IMR-90 (cell line): ENCODE data around the gene NCR1.
"Not testable (repeated sequence)": the region's sequence is repeated elsewhere in the genome, so short reads cannot be mapped to it uniquely, and the experiment has no call there.

Experiments used
- BHLHE40 ChIP-seq: fragments of 150-350 bp; IDR thresholded peaks from 2 replicates; pipeline ENCODE4 v1.6.1; 2016; ENCODE audit warnings: mild to moderate bottlenecking, low read depth, low read length
- CHD1 ChIP-seq: IDR thresholded peaks from 2 replicates; pipeline ENCODE4 v1.6.1; 2012; ENCODE audit warnings: low read depth, low read length, improper control_type of control experiment
- CTCF ChIP-seq: conservative IDR thresholded peaks from 2 replicates; pipeline ENCODE4 v1.5.1; 2012; ENCODE audit warnings: mild to moderate bottlenecking, low read depth, low read length, improper control_type of control experiment
- ELK1 ChIP-seq: fragments of 150-350 bp; IDR thresholded peaks from 2 replicates; pipeline ENCODE4 v1.6.1; 2016; ENCODE audit warnings: low read depth, mild to moderate bottlenecking, low read length, moderate library complexity, borderline replicate concordance
- MAFK ChIP-seq: IDR thresholded peaks from 2 replicates; pipeline ENCODE4 v1.6.1; 2012; ENCODE audit warnings: low read depth, low read length, improper control_type of control experiment
- NFE2L2 ChIP-seq: fragments of 150-350 bp; IDR thresholded peaks from 2 replicates; pipeline ENCODE4 v1.6.1; 2016; ENCODE audit warnings: low read depth, mild to moderate bottlenecking, low read length
- POLR2A ChIP-seq: IDR thresholded peaks from 2 replicates; pipeline ENCODE4 v1.6.1; 2012; ENCODE audit warnings: mild to moderate bottlenecking, low read depth, low read length
- RAD21 ChIP-seq: IDR thresholded peaks from 2 replicates; pipeline ENCODE4 v1.6.1; 2012; ENCODE audit warnings: low read length, improper control_type of control experiment
- SMC3 ChIP-seq: fragments of 150-350 bp; IDR thresholded peaks from 2 replicates; pipeline ENCODE4 v1.6.1; 2016; ENCODE audit warnings: low read depth, mild to moderate bottlenecking, antibody characterized with exemption, low read length, moderate library complexity
- USF2 ChIP-seq: fragments of 150-350 bp; IDR thresholded peaks from 2 replicates; pipeline ENCODE4 v1.6.1; 2017; ENCODE audit warnings: mild to moderate bottlenecking, antibody characterized with exemption, low read length, low read depth

- TF ChIP-seq CTCF, SMC3, POLR2A, RAD21, NFE2L2, BHLHE40, MAFK, CHD1, ELK1, USF2: not testable (repeated sequence)
Measured at GRCh38 chr19:54919646-54920563, 14.0 kb downstream of the NCR1 start.
